Skeletal muscle tissue (tissue), 4 donors: ENCODE data around the gene JOSD2. TPM values are rescaled to one million over a fixed set of nuclear protein-coding genes. Genes with fewer than 3 reads are reported as not detected.

ENCODE experiments used
- H3K27ac ChIP-seq: one replicate; pipeline ENCODE4 v1.7.0; 2013; ENCODE audit warnings: mild to moderate bottlenecking, low read depth, low read length, inconsistent platforms
- H3K27me3 ChIP-seq, 3 donors: one replicate each; pipeline ENCODE4 v1.7.0; 2013; ENCODE audit warnings: low read length in 3 of 3; ENCODE audit not compliant: control insufficient read depth in 3 of 3, insufficient read depth in 3 of 3
- H3K36me3 ChIP-seq, 3 donors: one replicate each; pipeline ENCODE4 v1.7.0; 2013; ENCODE audit warnings: low read length in 3 of 3; ENCODE audit not compliant: control insufficient read depth in 3 of 3, insufficient read depth in 3 of 3
- H3K4me1 ChIP-seq, 3 donors: one replicate each; pipeline ENCODE4 v1.7.0; 2013; ENCODE audit warnings: low read length in 3 of 3, mild to moderate bottlenecking in 3 of 3; ENCODE audit not compliant: control insufficient read depth in 3 of 3, insufficient read depth in 3 of 3
- H3K4me3 ChIP-seq, 3 donors: one replicate each; pipeline ENCODE4 v1.7.0; 2013; ENCODE audit warnings: low read length in 3 of 3
- H3K9ac ChIP-seq, 3 donors: one replicate each; pipeline ENCODE4 v1.7.0; 2013; ENCODE audit warnings: low read length in 3 of 3, mild to moderate bottlenecking in 3 of 3, moderate library complexity in 2 of 3, low read depth in 1 of 3
- H3K9me3 ChIP-seq, 3 donors: one replicate each; pipeline ENCODE4 v1.7.0; 2013; ENCODE audit warnings: low read length in 3 of 3; ENCODE audit not compliant: control insufficient read depth in 3 of 3
- total RNA-seq: library from RNA; depleted of rRNA; stranded (reverse); fragments of >200 nt; gene quantifications from one replicate; pipeline ENCODE4 v1.2.3, GENCODE V29; 2014
- donor health status: Osteomylitis.

JOSD2 gene
- 13.0 TPM for total RNA-seq

GRCh38 chr19:50511069-50511822 lies at the start of gene JOSD2:
Gene JOSD2 (minus strand): TSS chr19:50511191. CDS start chr19:50510431, 760 bp downstream.
- H3K36me3 ChIP-seq: no peaks in the 10 kb centered on the region
- H3K9ac ChIP-seq: peak within 1 kb of the TSS; percentile 89 to 91 (median 90)
- peak within 1 kb of the TSS; percentile 80 for H3K27ac ChIP-seq
- H3K9me3 ChIP-seq: no peaks in the 10 kb centered on the region
- peak within 1 kb of the TSS; percentile 85 to 92 (median 86) for H3K4me3 ChIP-seq
- peaks cover 9 to 16% (median 14%) of the 10 kb centered on the region in 3 donors for H3K4me1 ChIP-seq
- no peaks in the 10 kb centered on the region for H3K27me3 ChIP-seq

- H3K9me3 ChIP-seq: no peaks in the 10 kb centered on the region
- H3K4me3 ChIP-seq: no peak overlapping the region
- no peaks in the 10 kb centered on the region for H3K36me3 ChIP-seq
- H3K4me1 ChIP-seq: peaks cover 0 to 5% (median 5%) of the 10 kb centered on the region in 3 donors
- no peak overlapping the region for H3K27ac ChIP-seq
- peaks cover 50 to 66% (median 54%) of the 10 kb centered on the region in 3 donors for H3K27me3 ChIP-seq
- H3K9ac ChIP-seq: no peak overlapping the region
Observed at GRCh38 chr19:50559636-50560035, 48.6 kb upstream of the JOSD2 start.

GRCh38 chr19:50558449-50558848 lies 47.5 kb upstream of the JOSD2 start:
- Histone ChIP-seq H3K9me3 (no peaks in the 10 kb centered on the region), H3K9ac (no peak overlapping the region), H3K4me3 (no peak overlapping the region), H3K4me1 (peaks cover 0 to 5% (median 5%) of the 10 kb centered on the region in 3 donors), H3K36me3 (no peaks in the 10 kb centered on the region), H3K27ac (no peak overlapping the region), H3K27me3 (peaks cover 48 to 65% (median 50%) of the 10 kb centered on the region in 3 donors)

GRCh38 chr19:50558039-50558438 lies 47.0 kb upstream of the JOSD2 start:
- H3K27ac ChIP-seq: no peak overlapping the region
- H3K27me3 ChIP-seq: peaks cover 50 to 65% (median 53%) of the 10 kb centered on the region in 3 donors

GRCh38 chr19:50557009-50557613 lies 46.1 kb upstream of the JOSD2 start:
- Histone ChIP-seq H3K4me3 (peak overlapping the region in 1 of 3 donors; percentile 63), H3K9me3 (no peaks in the 10 kb centered on the region), H3K9ac (no peak overlapping the region), H3K4me1 (peaks cover 0 to 5% (median 5%) of the 10 kb centered on the region in 3 donors), H3K36me3 (no peaks in the 10 kb centered on the region), H3K27ac (no peak overlapping the region), H3K27me3 (peaks cover 56 to 68% (median 59%) of the 10 kb centered on the region in 3 donors)

More at GRCh38 chr19:50558039-50558438, 47.0 kb upstream of the JOSD2 start:
- Histone ChIP-seq H3K36me3 (no peaks in the 10 kb centered on the region), H3K9me3 (no peaks in the 10 kb centered on the region), H3K4me3 (no peak overlapping the region), H3K9ac (no peak overlapping the region), H3K4me1 (peaks cover 0 to 5% (median 5%) of the 10 kb centered on the region in 3 donors)

GRCh38 chr19:50556282-50557008 lies 45.5 kb upstream of the JOSD2 start:
- no peaks in the 10 kb centered on the region for H3K9me3 ChIP-seq
- peak overlapping the region; percentile 63 to 69 (median 65) for H3K4me3 ChIP-seq
- H3K27me3 ChIP-seq: peaks cover 56 to 70% (median 64%) of the 10 kb centered on the region in 3 donors
- no peak overlapping the region for H3K27ac ChIP-seq
- peaks cover 0 to 5% (median 5%) of the 10 kb centered on the region in 3 donors for H3K4me1 ChIP-seq
- no peaks in the 10 kb centered on the region for H3K36me3 ChIP-seq
- H3K9ac ChIP-seq: peak overlapping the region in 1 of 3 donors; percentile 50

- Histone ChIP-seq H3K9ac (peak overlapping the region in 1 of 3 donors; percentile 20), H3K4me3 (no peak overlapping the region), H3K9me3 (no peaks in the 10 kb centered on the region), H3K27me3 (peaks cover 57 to 73% (median 66%) of the 10 kb centered on the region in 3 donors), H3K4me1 (peaks cover 0 to 5% (median 5%) of the 10 kb centered on the region in 3 donors), H3K36me3 (no peaks in the 10 kb centered on the region), H3K27ac (no peak overlapping the region)
Observed at GRCh38 chr19:50555450-50556281, 44.7 kb upstream of the JOSD2 start.

GRCh38 chr19:50555033-50555432 lies 44.0 kb upstream of the JOSD2 start:
- no peak overlapping the region for H3K4me3 ChIP-seq
- no peak overlapping the region for H3K27ac ChIP-seq
- H3K27me3 ChIP-seq: peaks cover 60 to 74% (median 64%) of the 10 kb centered on the region in 3 donors
- peaks cover 0 to 5% (median 5%) of the 10 kb centered on the region in 3 donors for H3K4me1 ChIP-seq
- H3K9ac ChIP-seq: no peak overlapping the region
- no peaks in the 10 kb centered on the region for H3K36me3 ChIP-seq
- H3K9me3 ChIP-seq: no peaks in the 10 kb centered on the region

GRCh38 chr19:50554212-50554611 lies 43.2 kb upstream of the JOSD2 start:
- H3K9ac ChIP-seq: no peak overlapping the region
- H3K36me3 ChIP-seq: no peaks in the 10 kb centered on the region
- H3K4me1 ChIP-seq: peaks cover 0 to 5% (median 5%) of the 10 kb centered on the region in 3 donors
- H3K9me3 ChIP-seq: no peaks in the 10 kb centered on the region
- peaks cover 67 to 82% (median 71%) of the 10 kb centered on the region in 3 donors for H3K27me3 ChIP-seq
- no peak overlapping the region for H3K4me3 ChIP-seq
- H3K27ac ChIP-seq: no peak overlapping the region
